ENCODE data around the gene RAPGEF4. TPM values are rescaled to one million over a fixed set of nuclear protein-coding genes. Genes with fewer than 3 reads are reported as not detected.
A peak's percentile ranks its signal among the peaks of the same experiment; 100 is the strongest.

The RAPGEF4 gene
- total RNA-seq, 2 experiments from 2014 or later, result 0.23 to 0.40 TPM

DNA sequence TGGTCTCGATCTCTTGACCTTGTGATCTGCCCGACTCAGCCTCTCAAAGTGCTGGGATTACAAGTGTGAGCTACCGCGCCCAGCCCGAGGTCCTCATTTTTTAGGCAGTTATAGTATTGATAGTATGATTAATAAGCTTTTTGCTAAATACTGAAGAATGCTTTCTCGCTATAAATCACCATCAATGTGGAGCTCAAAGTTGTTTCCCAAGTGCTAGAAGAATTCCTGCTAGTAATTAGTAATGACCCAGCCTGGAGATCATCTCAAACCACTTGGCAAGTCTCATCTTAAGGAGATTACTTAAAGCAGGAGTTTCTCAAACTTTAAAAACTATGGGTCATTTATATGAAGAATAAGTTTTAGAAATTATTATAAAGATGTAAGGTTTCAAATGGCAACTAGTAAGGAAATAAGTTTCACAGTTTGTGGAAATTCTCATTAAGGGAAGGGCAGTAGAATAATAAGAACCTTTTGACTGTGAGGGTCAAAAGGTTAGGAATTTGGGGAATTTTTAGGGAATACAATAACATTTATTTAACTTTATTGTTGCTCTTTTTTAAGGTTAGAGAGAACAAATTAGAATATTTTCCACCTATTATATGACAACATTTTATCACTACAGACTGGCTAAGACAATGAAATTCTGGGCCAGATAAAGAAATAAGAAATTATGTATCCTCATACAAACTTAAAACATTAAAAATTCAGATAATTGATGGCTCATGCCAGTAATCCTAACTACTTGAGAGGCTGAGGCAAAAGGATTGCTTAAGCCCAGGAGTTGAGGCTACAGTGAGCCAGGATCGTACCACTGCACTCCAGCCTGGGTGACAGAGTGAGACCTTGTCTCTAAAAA, 191.4 kb downstream of the RAPGEF4 start:
- Mint-ChIP-seq H3K9me3 (no peaks in the 10 kb centered on the region), H3K36me3 (ENCODE audit: low read depth) (no peaks in the 10 kb centered on the region), H3K27ac (no peak overlapping the region), H3K4me3 (no peak overlapping the region), H3K27me3 (peaks cover 28% of the 10 kb centered on the region), H3K4me1 (peaks cover 3% of the 10 kb centered on the region)
- ChIA-PET POLR2A (no interaction called here), CTCF (no interaction called here)
- no peak for DNase-seq

DNA sequence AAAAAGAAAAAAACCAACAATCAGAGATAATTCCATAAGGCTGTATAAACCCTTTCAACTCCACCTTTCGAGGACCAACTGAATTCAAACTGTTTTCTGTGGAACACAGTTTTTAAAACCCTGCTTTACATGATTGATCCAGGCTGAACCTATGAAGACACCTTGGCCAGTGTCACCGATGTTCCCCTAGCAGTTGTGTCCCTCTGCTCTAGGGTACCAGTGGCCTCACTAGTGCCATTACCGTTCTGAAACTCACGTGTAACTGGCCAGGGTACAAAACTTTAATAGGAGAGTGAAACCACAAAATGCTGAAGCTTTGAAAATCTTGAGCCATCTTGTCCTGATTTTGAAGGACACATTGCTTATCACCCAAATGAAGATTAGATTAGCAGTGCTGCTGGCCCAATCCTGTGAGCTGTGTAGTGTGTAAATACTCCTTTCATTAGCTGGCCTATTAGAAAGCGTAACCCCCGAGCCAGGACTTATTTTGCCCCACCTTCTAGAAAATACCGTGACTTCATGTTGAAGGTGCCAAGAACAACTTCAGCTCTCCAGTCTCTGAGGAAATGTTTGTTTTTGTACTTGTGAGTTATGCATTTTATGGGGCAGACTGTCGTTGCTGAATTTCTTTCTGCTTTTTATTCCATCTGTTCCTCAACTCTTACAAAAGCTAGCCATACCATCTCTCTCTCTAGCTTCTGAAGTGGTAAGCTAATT, 192.2 kb downstream of the RAPGEF4 start:
- POLR2A ChIA-PET, result no interaction called here
- Mint-ChIP-seq H3K27me3 (peaks cover 28% of the 10 kb centered on the region), H3K27ac (no peak overlapping the region), H3K4me3 (no peak overlapping the region), H3K9me3 (no peaks in the 10 kb centered on the region), H3K4me1 (peaks cover 3% of the 10 kb centered on the region), H3K36me3 (ENCODE audit: low read depth) (no peaks in the 10 kb centered on the region)
- CTCF ChIA-PET, result no interaction called here
- no peak for DNase-seq

DNA sequence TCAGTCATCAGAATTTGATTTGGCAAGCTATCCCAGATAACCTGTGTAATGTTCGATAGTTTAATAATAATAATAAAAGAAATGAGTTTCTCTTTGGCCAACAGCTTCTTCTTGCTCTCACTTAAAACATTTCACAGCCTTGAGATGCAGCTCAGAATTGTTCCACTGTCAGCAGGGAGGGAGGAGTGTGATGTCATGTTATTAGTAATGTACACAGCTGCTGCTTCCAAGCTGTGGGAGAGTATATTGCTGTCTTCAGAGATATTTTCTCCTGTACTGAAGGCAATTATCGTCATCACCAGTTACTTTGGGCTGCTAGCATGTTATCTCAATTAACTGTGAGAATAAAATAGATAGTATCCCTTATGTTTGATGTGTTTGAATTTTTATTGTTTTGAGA, 193.1 kb downstream of the RAPGEF4 start:
- Mint-ChIP-seq H3K36me3 (ENCODE audit: low read depth) (no peaks in the 10 kb centered on the region), H3K4me1 (peaks cover 3% of the 10 kb centered on the region), H3K9me3 (no peaks in the 10 kb centered on the region), H3K27ac (no peak overlapping the region), H3K4me3 (no peak overlapping the region), H3K27me3 (peaks cover 34% of the 10 kb centered on the region)
- DNase-seq, result no peak
- POLR2A ChIA-PET, result no interaction called here
- CTCF ChIA-PET, result no interaction called here

DNA sequence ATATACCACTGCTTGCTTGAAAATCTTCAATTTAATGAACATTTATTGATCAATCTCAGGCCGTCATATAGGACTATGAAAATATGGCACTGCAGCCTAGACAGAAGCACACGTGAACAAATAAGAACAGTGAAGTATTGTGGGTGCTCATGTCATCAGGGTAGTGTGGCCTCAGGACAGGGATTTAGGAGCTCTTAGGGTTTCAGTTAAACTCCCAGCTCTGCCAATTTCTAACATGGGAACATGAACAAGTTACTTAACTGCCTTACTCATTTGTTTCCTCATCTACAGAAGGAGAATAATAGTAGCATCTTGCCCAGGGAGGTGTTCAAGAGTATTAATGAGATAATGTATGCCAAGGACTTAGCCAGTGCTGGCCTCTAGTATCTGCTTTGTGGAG, 194.0 kb downstream of the RAPGEF4 start:
- DNase-seq, result no peak
- CTCF ChIA-PET, result no interaction called here
- H3K4me1 Mint-ChIP-seq, result peaks cover 3% of the 10 kb centered on the region
- POLR2A ChIA-PET, result no interaction called here
- H3K4me3 Mint-ChIP-seq, result no peak overlapping the region
- no peak overlapping the region for H3K27ac Mint-ChIP-seq
- H3K27me3 Mint-ChIP-seq, result peaks cover 31% of the 10 kb centered on the region
- no peaks in the 10 kb centered on the region for H3K36me3 Mint-ChIP-seq (ENCODE audit: low read depth)
- H3K9me3 Mint-ChIP-seq, result no peaks in the 10 kb centered on the region

DNA sequence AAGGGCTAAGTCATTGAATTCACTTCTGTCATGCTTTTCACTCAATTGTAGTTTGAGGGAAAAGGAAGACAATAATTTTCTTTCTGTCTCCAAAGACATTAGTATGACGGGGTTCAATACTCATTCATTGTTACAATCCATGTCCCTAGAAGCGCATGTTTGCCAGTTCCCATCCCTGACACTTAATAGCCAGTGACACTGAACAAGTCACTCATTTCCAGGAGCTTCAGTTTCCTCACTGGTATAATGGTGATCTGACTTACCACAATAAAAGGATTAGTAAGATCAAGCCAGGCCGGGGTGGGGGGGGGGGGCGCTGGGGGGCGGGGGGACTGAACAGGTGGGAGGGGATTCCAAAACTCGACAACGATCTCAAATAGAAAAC, 195.2 kb downstream of the RAPGEF4 start:
- Mint-ChIP-seq H3K4me1 (peaks cover 3% of the 10 kb centered on the region), H3K27me3 (peaks cover 35% of the 10 kb centered on the region), H3K36me3 (ENCODE audit: low read depth) (no peaks in the 10 kb centered on the region), H3K4me3 (no peak overlapping the region), H3K27ac (no peak overlapping the region), H3K9me3 (no peaks in the 10 kb centered on the region)
- CTCF ChIA-PET, result interaction anchor here (0.7 to 2.1 kb wide), 3 partner anchors 12 to 124 kb away, joined by 3 to 32 read pairs (median 5); no protein-coding TSS in a partner anchor
- POLR2A ChIA-PET, result no interaction called here
- DNase-seq, result no peak

DNA sequence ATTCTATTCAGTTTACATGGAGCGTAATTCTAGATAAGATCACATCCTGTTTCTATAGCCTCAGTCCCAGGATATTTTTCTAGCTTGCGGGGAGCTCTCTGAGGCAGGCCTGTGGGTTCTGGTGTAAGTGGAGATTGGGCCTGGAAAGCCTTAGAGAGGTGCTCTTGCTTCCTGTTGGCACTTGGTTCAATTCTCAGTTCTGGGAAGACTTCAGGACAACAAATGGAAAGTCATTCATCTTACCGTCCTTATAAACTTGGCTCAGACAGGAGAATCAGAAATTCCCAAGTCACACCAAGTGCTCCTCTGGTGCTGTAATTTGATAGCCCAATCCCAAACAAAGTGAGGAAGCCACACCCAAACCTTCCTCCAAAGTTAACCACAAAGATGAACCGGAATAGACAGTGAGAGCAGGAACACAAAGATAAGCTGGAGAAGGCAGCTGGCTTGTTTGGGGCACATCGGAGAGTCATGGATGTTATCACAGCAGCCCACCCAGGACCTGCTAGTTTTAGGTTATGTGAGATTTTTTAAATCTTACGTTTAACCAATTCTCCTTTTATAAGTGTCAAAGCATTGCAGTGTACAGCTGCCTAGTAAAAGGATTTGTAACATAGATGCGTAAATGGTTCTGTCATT, 195.7 kb downstream of the RAPGEF4 start:
- DNase-seq, result no peak
- H3K27ac Mint-ChIP-seq, result no peak overlapping the region
- peaks cover 3% of the 10 kb centered on the region for H3K4me1 Mint-ChIP-seq
- H3K27me3 Mint-ChIP-seq, result peaks cover 35% of the 10 kb centered on the region
- H3K9me3 Mint-ChIP-seq, result no peaks in the 10 kb centered on the region
- H3K36me3 Mint-ChIP-seq (ENCODE audit: low read depth), result no peaks in the 10 kb centered on the region
- ChIA-PET CTCF (interaction anchor here (0.6 to 2.1 kb wide), 13 partner anchors 9 to 320 kb away, joined by 3 to 32 read pairs (median 3); no protein-coding TSS in a partner anchor), POLR2A (no interaction called here)
- H3K4me3 Mint-ChIP-seq, result no peak overlapping the region

DNA sequence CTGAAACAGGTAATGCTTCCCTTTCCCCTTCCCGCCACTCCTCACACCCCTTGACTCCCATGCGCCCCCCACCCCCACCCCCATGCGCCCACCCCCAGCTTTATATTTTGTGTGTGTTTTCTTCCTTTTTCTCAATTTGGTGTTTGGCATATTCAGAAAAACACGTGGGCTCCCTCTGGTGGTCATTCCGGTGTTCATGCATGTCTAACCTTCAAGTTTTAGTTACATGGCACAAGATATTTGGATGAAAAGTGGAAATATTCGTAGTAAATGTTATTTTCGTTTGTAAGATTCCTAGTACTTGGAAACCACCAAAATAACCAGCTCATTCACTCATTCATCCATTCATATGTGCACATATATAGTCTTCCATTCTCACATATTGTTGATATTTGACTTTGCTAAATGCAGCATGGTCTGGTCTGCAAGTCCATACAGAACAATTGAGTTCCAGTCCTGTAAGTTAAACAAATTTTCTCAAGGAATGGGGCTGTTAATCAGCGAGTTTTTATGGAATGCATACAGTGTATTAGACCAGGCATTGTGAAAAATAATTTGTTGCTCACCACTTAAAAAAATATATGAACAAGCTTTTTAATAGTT, 196.4 kb downstream of the RAPGEF4 start:
- H3K27me3 Mint-ChIP-seq, result peaks cover 35% of the 10 kb centered on the region
- peaks cover 3% of the 10 kb centered on the region for H3K4me1 Mint-ChIP-seq
- ChIA-PET POLR2A (no interaction called here), CTCF (interaction anchor here (0.6 to 2.1 kb wide), 15 partner anchors 9 to 319 kb away, joined by 3 to 32 read pairs (median 3); no protein-coding TSS in a partner anchor)
- H3K27ac Mint-ChIP-seq, result no peak overlapping the region
- peak; percentile 59 for DNase-seq
- no peaks in the 10 kb centered on the region for H3K36me3 Mint-ChIP-seq (ENCODE audit: low read depth)
- no peaks in the 10 kb centered on the region for H3K9me3 Mint-ChIP-seq
- H3K4me3 Mint-ChIP-seq, result no peak overlapping the region

DNA sequence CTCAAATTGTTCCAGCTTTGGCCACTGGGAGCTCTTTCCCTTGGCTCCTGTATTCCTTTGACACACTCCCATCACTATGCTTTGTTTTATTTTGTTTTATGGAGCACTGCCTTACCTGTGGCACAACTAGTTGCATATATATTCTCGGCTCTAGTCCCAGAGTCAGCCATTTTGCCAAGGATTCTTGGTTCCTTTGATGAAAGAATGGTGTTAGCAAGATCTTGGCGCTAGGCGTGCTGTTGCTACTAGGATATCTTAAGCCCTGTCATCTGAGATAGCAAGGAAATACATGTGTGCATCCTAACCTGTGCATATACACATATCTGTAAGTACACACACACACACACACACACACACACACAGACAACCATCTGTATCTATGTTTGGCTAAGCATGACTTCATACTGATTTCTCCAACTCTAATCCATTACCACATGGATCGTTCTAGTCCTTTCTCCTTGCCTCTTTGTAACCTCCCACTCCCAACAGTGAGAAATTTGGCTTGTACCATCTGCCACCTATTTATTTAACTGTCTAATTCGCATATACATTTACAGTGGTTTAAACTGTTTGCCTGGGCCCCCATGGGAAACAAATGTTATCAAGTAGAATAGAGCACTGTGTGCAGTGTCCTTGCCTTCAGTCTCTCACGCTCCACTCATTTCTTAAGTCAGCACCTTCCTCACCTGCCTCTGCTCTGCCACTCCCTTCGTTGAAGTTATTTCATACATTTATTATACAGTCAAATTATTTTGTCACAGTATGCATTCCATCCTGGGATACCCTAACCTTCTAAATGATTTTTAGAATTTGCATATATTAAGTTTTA, 202.5 kb downstream of the RAPGEF4 start:
- no peak overlapping the region for H3K27ac Mint-ChIP-seq
- peaks cover 2% of the 10 kb centered on the region for H3K9me3 Mint-ChIP-seq
- no peak overlapping the region for H3K4me3 Mint-ChIP-seq
- no peaks in the 10 kb centered on the region for H3K4me1 Mint-ChIP-seq
- peaks cover 33% of the 10 kb centered on the region for H3K27me3 Mint-ChIP-seq
- H3K36me3 Mint-ChIP-seq (ENCODE audit: low read depth), result no peaks in the 10 kb centered on the region
- ChIA-PET POLR2A (no interaction called here), CTCF (no interaction called here)
- no peak for DNase-seq

DNA sequence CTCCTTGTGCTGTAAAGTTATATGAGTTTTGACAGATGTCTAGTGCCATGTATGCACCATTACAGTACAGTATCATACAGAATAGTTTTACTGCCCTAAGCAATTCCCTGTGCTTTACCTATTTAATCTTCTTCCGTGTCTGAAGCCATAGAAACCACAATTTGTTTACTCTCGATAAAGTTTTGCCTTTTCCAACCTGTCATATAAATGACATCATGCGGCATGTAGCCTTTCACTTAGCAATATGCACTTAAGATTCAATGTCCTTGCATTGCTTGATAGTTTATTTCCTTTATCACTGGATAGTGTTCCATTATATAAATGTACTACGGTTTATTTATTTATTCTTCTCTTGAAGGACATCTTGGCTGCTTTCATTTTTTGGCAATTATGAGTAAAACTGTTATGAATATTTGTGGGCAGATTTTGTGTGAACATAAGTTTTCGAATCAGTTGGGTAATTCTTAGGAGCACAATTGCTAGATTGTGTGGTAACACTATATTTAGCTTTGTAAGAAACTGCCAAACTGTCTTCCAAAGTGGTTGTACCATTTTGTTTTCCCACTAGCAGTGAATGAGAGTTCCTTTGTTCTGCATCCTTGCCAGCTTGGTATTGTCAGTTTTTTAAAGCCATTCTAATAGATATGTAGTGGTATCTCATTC, 203.2 kb downstream of the RAPGEF4 start:
- DNase-seq, result no peak
- H3K9me3 Mint-ChIP-seq, result peaks cover 2% of the 10 kb centered on the region
- ChIA-PET POLR2A (no interaction called here), CTCF (no interaction called here)
- no peak overlapping the region for H3K4me3 Mint-ChIP-seq
- no peaks in the 10 kb centered on the region for H3K4me1 Mint-ChIP-seq
- H3K36me3 Mint-ChIP-seq (ENCODE audit: low read depth), result no peaks in the 10 kb centered on the region
- H3K27ac Mint-ChIP-seq, result no peak overlapping the region
- H3K27me3 Mint-ChIP-seq, result peaks cover 36% of the 10 kb centered on the region

DNA sequence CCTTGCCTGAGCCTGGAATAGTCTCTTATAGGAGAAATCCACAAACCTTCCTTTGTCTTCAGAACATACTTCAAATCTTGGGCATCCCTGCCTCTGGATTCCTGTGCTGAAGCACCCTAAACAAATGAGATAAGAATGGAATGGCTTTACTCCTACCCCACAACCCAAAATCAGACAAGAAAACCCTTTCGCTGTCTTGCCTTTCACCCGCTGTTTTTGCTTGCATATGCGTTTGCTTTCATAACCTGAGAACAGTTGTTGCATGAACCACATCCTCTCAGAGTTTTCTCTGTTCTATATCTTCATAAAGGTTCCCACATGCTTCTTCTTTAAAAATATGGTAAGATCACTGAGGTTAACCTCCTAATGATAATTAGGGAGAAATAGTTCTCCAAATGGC, 207.9 kb downstream of the RAPGEF4 start:
- CTCF ChIA-PET, result interaction anchor here (1.0 kb wide), 1 partner anchor 12 kb away, joined by 5 read pairs; no protein-coding TSS in a partner anchor
- no peaks in the 10 kb centered on the region for H3K4me1 Mint-ChIP-seq
- H3K4me3 Mint-ChIP-seq, result no peak overlapping the region
- peaks cover 2% of the 10 kb centered on the region for H3K9me3 Mint-ChIP-seq
- no peaks in the 10 kb centered on the region for H3K36me3 Mint-ChIP-seq (ENCODE audit: low read depth)
- POLR2A ChIA-PET, result no interaction called here
- H3K27me3 Mint-ChIP-seq, result peaks cover 55% of the 10 kb centered on the region
- DNase-seq, result no peak
- no peak overlapping the region for H3K27ac Mint-ChIP-seq

DNA sequence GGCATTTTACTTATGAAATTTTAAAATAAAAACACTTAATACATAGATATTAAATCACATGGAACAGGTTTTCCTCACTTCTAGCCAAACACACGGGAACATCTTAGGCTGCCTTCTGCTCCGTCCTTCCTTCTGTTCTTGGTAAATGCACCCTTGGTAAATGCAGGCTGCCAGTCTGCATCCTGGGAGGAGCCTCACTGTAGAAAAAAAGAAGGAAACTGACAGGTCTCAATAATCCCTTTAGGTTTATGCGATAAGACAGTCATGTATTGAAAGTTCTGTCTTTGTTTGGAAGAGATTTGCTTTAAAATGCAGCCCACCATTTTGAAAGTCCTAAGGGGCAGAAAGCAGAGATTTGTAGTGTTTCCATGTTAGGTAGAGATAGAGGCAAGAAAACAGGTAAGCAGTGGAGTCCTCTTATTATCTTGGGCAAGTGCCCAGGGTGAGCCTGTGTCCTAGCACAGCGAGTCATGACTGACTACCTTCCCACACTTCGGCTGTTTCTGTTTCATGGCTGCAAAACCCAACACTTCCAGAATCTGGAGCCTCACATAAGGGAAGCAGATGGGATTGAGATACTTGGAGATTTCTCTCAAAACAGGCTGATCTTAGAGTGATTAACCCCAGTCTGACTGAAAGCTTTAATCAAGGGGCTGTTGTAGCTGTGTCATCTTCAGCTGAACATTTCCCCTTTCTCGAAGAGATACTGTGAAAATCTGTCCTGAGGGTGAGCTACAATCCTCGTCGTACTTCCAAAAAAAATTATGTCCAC, 208.6 kb downstream of the RAPGEF4 start:
- no peaks in the 10 kb centered on the region for H3K36me3 Mint-ChIP-seq (ENCODE audit: low read depth)
- CTCF ChIA-PET, result no interaction called here
- peaks cover 51% of the 10 kb centered on the region for H3K27me3 Mint-ChIP-seq
- no peak for DNase-seq
- POLR2A ChIA-PET, result no interaction called here
- H3K4me1 Mint-ChIP-seq, result no peaks in the 10 kb centered on the region
- no peak overlapping the region for H3K27ac Mint-ChIP-seq
- H3K4me3 Mint-ChIP-seq, result no peak overlapping the region
- peaks cover 2% of the 10 kb centered on the region for H3K9me3 Mint-ChIP-seq
